Ishikawa (cell line): ENCODE data around the gene PFKP.

ENCODE experiments used
- EP300 ChIP-seq: IDR thresholded peaks from 2 replicates; pipeline ENCODE4 v1.6.1; 2012; ENCODE audit warnings: borderline replicate concordance
- FOXM1 ChIP-seq: IDR thresholded peaks from 2 replicates; pipeline ENCODE4 v1.6.1; 2012; ENCODE audit warnings: low read depth, borderline replicate concordance
- NFIC ChIP-seq: IDR thresholded peaks from 2 replicates; pipeline ENCODE4 v1.6.1; 2012
- TAF1 ChIP-seq: IDR thresholded peaks from 2 replicates; pipeline ENCODE4 v1.6.1; 2012; ENCODE audit warnings: low read depth, mild to moderate bottlenecking
- TCF12 ChIP-seq: IDR thresholded peaks from 2 replicates; pipeline ENCODE4 v1.6.1; 2012; ENCODE audit warnings: low read depth
- YY1 ChIP-seq: IDR thresholded peaks from 2 replicates; pipeline ENCODE4 v1.6.1; 2012; ENCODE audit warnings: low read depth
- ZBTB7A ChIP-seq: IDR thresholded peaks from 2 replicates; pipeline ENCODE4 v1.6.1; 2012; ENCODE audit warnings: low read depth
- TF ChIP-seq, protein P1 (sequence below): IDR thresholded peaks from 2 replicates; pipeline ENCODE4 v1.6.1; 2012
- TF ChIP-seq, protein P2 (sequence below): IDR thresholded peaks from 2 replicates; pipeline ENCODE4 v1.6.1; 2012; ENCODE audit warnings: low read depth, mild to moderate bottlenecking

DNA sequence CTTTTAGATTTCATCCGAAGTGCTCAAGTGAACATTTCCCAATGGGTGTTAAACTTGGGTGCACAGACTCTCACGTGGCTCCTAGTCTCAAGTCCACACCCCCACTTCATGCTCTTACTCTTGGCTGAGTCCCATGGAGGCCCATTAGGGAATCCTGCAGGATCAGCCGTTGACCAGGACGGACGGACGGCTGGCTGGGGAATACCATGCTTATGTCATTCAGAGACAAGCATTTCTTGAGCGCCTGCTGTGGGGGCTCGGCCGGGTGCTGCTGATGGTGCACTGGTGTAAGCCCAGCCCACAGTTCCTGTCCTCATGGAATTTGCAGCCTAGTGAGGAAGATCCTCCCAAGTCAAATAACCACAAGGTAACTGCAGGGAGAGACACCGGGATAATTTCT lies 60.6 kb downstream of the PFKP start:
- TF ChIP-seq EP300: no peak
- TF ChIP-seq, protein P1, sequence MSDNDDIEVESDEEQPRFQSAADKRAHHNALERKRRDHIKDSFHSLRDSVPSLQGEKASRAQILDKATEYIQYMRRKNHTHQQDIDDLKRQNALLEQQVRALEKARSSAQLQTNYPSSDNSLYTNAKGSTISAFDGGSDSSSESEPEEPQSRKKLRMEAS: no peak
- no peak for TF ChIP-seq NFIC
- TF ChIP-seq, protein P2, sequence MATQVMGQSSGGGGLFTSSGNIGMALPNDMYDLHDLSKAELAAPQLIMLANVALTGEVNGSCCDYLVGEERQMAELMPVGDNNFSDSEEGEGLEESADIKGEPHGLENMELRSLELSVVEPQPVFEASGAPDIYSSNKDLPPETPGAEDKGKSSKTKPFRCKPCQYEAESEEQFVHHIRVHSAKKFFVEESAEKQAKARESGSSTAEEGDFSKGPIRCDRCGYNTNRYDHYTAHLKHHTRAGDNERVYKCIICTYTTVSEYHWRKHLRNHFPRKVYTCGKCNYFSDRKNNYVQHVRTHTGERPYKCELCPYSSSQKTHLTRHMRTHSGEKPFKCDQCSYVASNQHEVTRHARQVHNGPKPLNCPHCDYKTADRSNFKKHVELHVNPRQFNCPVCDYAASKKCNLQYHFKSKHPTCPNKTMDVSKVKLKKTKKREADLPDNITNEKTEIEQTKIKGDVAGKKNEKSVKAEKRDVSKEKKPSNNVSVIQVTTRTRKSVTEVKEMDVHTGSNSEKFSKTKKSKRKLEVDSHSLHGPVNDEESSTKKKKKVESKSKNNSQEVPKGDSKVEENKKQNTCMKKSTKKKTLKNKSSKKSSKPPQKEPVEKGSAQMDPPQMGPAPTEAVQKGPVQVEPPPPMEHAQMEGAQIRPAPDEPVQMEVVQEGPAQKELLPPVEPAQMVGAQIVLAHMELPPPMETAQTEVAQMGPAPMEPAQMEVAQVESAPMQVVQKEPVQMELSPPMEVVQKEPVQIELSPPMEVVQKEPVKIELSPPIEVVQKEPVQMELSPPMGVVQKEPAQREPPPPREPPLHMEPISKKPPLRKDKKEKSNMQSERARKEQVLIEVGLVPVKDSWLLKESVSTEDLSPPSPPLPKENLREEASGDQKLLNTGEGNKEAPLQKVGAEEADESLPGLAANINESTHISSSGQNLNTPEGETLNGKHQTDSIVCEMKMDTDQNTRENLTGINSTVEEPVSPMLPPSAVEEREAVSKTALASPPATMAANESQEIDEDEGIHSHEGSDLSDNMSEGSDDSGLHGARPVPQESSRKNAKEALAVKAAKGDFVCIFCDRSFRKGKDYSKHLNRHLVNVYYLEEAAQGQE: no peak
- no peak for TF ChIP-seq FOXM1
- no peak for TF ChIP-seq TAF1
- TF ChIP-seq YY1: no peak
- TF ChIP-seq TCF12: no peak
- TF ChIP-seq ZBTB7A: no peak
